NCI-H1694 treated with DMSO at 0.1 percent for 48 hours (cell line): ENCODE data around the gene KRT79.
"Not testable (repeated sequence)": the region's sequence is repeated elsewhere in the genome, so short reads cannot be mapped to it uniquely, and the experiment has no call there.

Experiments used
- DNase-seq: peaks from one replicate; lab custom pipeline; 2025; lab: John Stamatoyannopoulos, UW

KRT79 gene

GRCh38 chr12:52805000-52805399 is 29.1 kb downstream of the KRT79 start:
- no peak for DNase-seq

GRCh38 chr12:52802442-52802841 is 31.7 kb downstream of the KRT79 start:
- DNase-seq = no peak

GRCh38 chr12:52801773-52802172 is 32.3 kb downstream of the KRT79 start:
- DNase-seq = no peak

GRCh38 chr12:52800259-52800917 is 33.7 kb downstream of the KRT79 start:
- no peak for DNase-seq

- DNase-seq = no peak
Measured at GRCh38 chr12:52799505-52800211, 34.5 kb downstream of the KRT79 start.

- DNase-seq = no peak
Measured at GRCh38 chr12:52798671-52799504, 35.2 kb downstream of the KRT79 start.

- DNase-seq = no peak
Measured at GRCh38 chr12:52798003-52798670, 36.0 kb downstream of the KRT79 start.

GRCh38 chr12:52797529-52797894 is 36.6 kb downstream of the KRT79 start:
- no peak for DNase-seq

GRCh38 chr12:52796839-52797528 is 37.1 kb downstream of the KRT79 start:
- DNase-seq = no peak

GRCh38 chr12:52796429-52796794 is 37.7 kb downstream of the KRT79 start:
- no peak for DNase-seq

- DNase-seq = no peak
Measured at GRCh38 chr12:52795694-52796428, 38.2 kb downstream of the KRT79 start, which contains the start of gene KRT3. Gene KRT3 (minus strand): TSS chr12:52796117. CDS start chr12:52796042, 75 bp downstream.

GRCh38 chr12:52795332-52795674 is 38.8 kb downstream of the KRT79 start:
- DNase-seq = not testable (repeated sequence)

GRCh38 chr12:52794479-52795331 is 39.4 kb downstream of the KRT79 start:
- no peak for DNase-seq

GRCh38 chr12:52792185-52793029 is 41.7 kb downstream of the KRT79 start:
- no peak for DNase-seq

- no peak for DNase-seq
Measured at GRCh38 chr12:52791271-52792184, 42.6 kb downstream of the KRT79 start.

- DNase-seq = no peak
Measured at GRCh38 chr12:52790427-52791270, 43.5 kb downstream of the KRT79 start.
